Neuronal stem cell (in vitro differentiated cells): ENCODE measurements around the gene TRAK1.

Experiments used
- DNase-seq: peaks from one replicate; pipeline ENCODE4 v3.0.0-alpha.2; 2013; ENCODE audit warnings: low spot score
- H2AFZ ChIP-seq: one replicate; pipeline ENCODE4 v1.6.1; 2013; ENCODE audit warnings: mild to moderate bottlenecking, low read length, inconsistent platforms
- H2AK5ac ChIP-seq: 2 replicates; pipeline ENCODE4 v1.6.1; 2013; ENCODE audit warnings: low read depth, mild to moderate bottlenecking, inconsistent platforms, low read length, moderate library complexity, mixed read lengths
- H2BK120ac ChIP-seq: 2 replicates; pipeline ENCODE4 v1.6.1; 2013; ENCODE audit warnings: low read depth, mild to moderate bottlenecking, inconsistent platforms, low read length, moderate library complexity, mixed read lengths
- H2BK12ac ChIP-seq: one replicate; pipeline ENCODE4 v1.6.1; 2013; ENCODE audit warnings: low read length, inconsistent platforms
- H2BK15ac ChIP-seq: 2 replicates; pipeline ENCODE4 v1.6.1; 2013; ENCODE audit warnings: mild to moderate bottlenecking, low read length, inconsistent platforms, mixed read lengths
- H2BK5ac ChIP-seq: one replicate; pipeline ENCODE4 v1.6.1; 2013; ENCODE audit warnings: inconsistent platforms, mild to moderate bottlenecking, low read length, moderate library complexity
- H3K14ac ChIP-seq: one replicate; pipeline ENCODE4 v1.6.1; 2013; ENCODE audit warnings: low read length, inconsistent platforms
- H3K18ac ChIP-seq: 2 replicates; pipeline ENCODE4 v1.6.1; 2013; ENCODE audit warnings: low read length, inconsistent platforms
- H3K23ac ChIP-seq: 2 replicates; pipeline ENCODE4 v1.6.1; 2013; ENCODE audit warnings: low read depth, mild to moderate bottlenecking, mixed read lengths, low read length, inconsistent platforms; ENCODE audit not compliant: poor library complexity
- H3K27ac ChIP-seq: replicated peaks from 3 replicates; pipeline ENCODE4 v1.5.1; 2013; ENCODE audit warnings: low read length, inconsistent platforms
- H3K27me3 ChIP-seq, 3 experiments: 2 replicates each; pipeline ENCODE4 v1.6.1; 2013; ENCODE audit warnings: low read length in 3 of 3, mild to moderate bottlenecking in 2 of 3, inconsistent platforms in 1 of 3, low read depth in 1 of 3, mixed read lengths in 1 of 3, moderate library complexity in 1 of 3; ENCODE audit not compliant: control insufficient read depth in 3 of 3, insufficient read depth in 3 of 3
- H3K36me3 ChIP-seq, 2 donors: replicated peaks in 1 of 2; 2 replicates each; pipeline ENCODE4 v1.6.1; 2013; ENCODE audit warnings: low read length in 2 of 2; ENCODE audit not compliant: control insufficient read depth in 2 of 2, insufficient read depth in 2 of 2
- H3K4ac ChIP-seq: 2 replicates; pipeline ENCODE4 v1.6.1; 2013; ENCODE audit warnings: inconsistent platforms, mild to moderate bottlenecking, low read length, moderate library complexity
- H3K4me1 ChIP-seq, 2 donors: 1 replicate in 1 of 2; 2 replicates in 1 of 2; pipeline ENCODE4 v1.6.1; 2013; ENCODE audit warnings: low read length in 2 of 2, low read depth in 1 of 2; ENCODE audit not compliant: control insufficient read depth in 2 of 2, insufficient read depth in 1 of 2
- H3K4me2 ChIP-seq: one replicate; pipeline ENCODE4 v1.6.1; 2013; ENCODE audit warnings: mild to moderate bottlenecking, low read length, inconsistent platforms; ENCODE audit not compliant: insufficient read depth, poor library complexity, severe bottlenecking
- H3K4me3 ChIP-seq, 2 donors: 2 replicates each; pipeline ENCODE4 v1.5.1; 2013; ENCODE audit warnings: low read length in 2 of 2, mild to moderate bottlenecking in 2 of 2, inconsistent platforms in 1 of 2, moderate library complexity in 1 of 2
- H3K79me1 ChIP-seq: one replicate; pipeline ENCODE4 v1.6.1; 2013; ENCODE audit warnings: low read depth, mild to moderate bottlenecking, inconsistent platforms, low read length, moderate library complexity
- H3K9ac ChIP-seq: one replicate; pipeline ENCODE4 v1.6.1; 2013; ENCODE audit warnings: mild to moderate bottlenecking, low read depth, low read length, inconsistent platforms; ENCODE audit not compliant: poor library complexity
- H3K9me3 ChIP-seq, 2 donors: replicated peaks in 1 of 2; 2 replicates each; pipeline versions ENCODE3 to v1.6.1; 2013; ENCODE audit warnings: low read length in 2 of 2, mild to moderate bottlenecking in 2 of 2, inconsistent platforms in 1 of 2, low read depth in 1 of 2, mixed read lengths in 1 of 2, moderate library complexity in 1 of 2; ENCODE audit not compliant: control insufficient read depth in 2 of 2, insufficient read depth in 1 of 2
- H4K8ac ChIP-seq: one replicate; pipeline ENCODE4 v1.6.1; 2013; ENCODE audit warnings: low read depth, mild to moderate bottlenecking, inconsistent platforms, low read length, moderate library complexity
- H4K91ac ChIP-seq: one replicate; pipeline ENCODE4 v1.6.1; 2013; ENCODE audit warnings: low read length, low read depth, mild to moderate bottlenecking, inconsistent platforms; ENCODE audit not compliant: poor library complexity
- WGBS, 2 donors: extraction: QIAGEN DNeasy Blood & Tissue Kit; methylation state at CpG; one replicate each; pipeline ENCODE4 v1.1.7; 2013; ENCODE audit warnings: missing lambda C conversion rate in 2 of 2, mixed read lengths in 1 of 2; ENCODE audit not compliant: insufficient read length in 2 of 2, insufficient replicate concordance in 1 of 2; ENCODE audit errors: extremely low coverage in 2 of 2; 5-methylcytosine and 5-hydroxymethylcytosine counted together

TRAK1 gene

GRCh38 chr3:42118762-42119361 is 27.7 kb downstream of the TRAK1 start:
- no peak overlapping the region for H2BK15ac ChIP-seq
- H3K4ac ChIP-seq: no peak overlapping the region
- no peak overlapping the region for H3K4me3 ChIP-seq
- DNase-seq: peak; percentile 18
- H3K27me3 ChIP-seq: no peaks in the 10 kb centered on the region
- no peak overlapping the region for H2BK5ac ChIP-seq
- no peak overlapping the region for H2BK120ac ChIP-seq
- H3K18ac ChIP-seq: no peak overlapping the region
- H3K9ac ChIP-seq: no peak overlapping the region
- H4K8ac ChIP-seq: no peak overlapping the region
- H3K14ac ChIP-seq: no peak overlapping the region
- no peak overlapping the region for H2AFZ ChIP-seq
- no peaks in the 10 kb centered on the region for H3K9me3 ChIP-seq
- H4K91ac ChIP-seq: no peak overlapping the region
- H3K36me3 ChIP-seq: peaks cover 0 to 34% of the 10 kb centered on the region in 2 donors
- WGBS, 2 donors: no CpG with 5 or more reads among the region's 2 CpGs
- H3K4me2 ChIP-seq: no peak overlapping the region
- H3K27ac ChIP-seq: no peak overlapping the region
- peaks cover 0 to 6% of the 10 kb centered on the region in 2 donors for H3K4me1 ChIP-seq
- H2BK12ac ChIP-seq: no peak overlapping the region
- H3K23ac ChIP-seq: no peak overlapping the region
- H3K79me1 ChIP-seq: peaks cover 2% of the 10 kb centered on the region
- no peak overlapping the region for H2AK5ac ChIP-seq

GRCh38 chr3:42119561-42120355 is 28.6 kb downstream of the TRAK1 start:
- H3K23ac ChIP-seq: no peak overlapping the region
- no peak overlapping the region for H3K14ac ChIP-seq
- H3K4me1 ChIP-seq: peaks cover 0 to 6% of the 10 kb centered on the region in 2 donors
- H2AFZ ChIP-seq: no peak overlapping the region
- no peak overlapping the region for H4K8ac ChIP-seq
- no CpG with 5 or more reads among the region's 7 CpGs for WGBS, 2 donors
- no peak overlapping the region for H4K91ac ChIP-seq
- no peak overlapping the region for H2AK5ac ChIP-seq
- H3K4ac ChIP-seq: no peak overlapping the region
- H3K9me3 ChIP-seq: no peaks in the 10 kb centered on the region
- peaks cover 0 to 31% of the 10 kb centered on the region in 2 donors for H3K36me3 ChIP-seq
- H2BK12ac ChIP-seq: no peak overlapping the region
- no peak overlapping the region for H3K27ac ChIP-seq
- H3K79me1 ChIP-seq: peaks cover 2% of the 10 kb centered on the region
- H3K18ac ChIP-seq: no peak overlapping the region
- H2BK5ac ChIP-seq: no peak overlapping the region
- H3K27me3 ChIP-seq: no peaks in the 10 kb centered on the region
- no peak overlapping the region for H2BK15ac ChIP-seq
- DNase-seq: no peak
- H3K4me3 ChIP-seq: no peak overlapping the region
- no peak overlapping the region for H3K9ac ChIP-seq
- no peak overlapping the region for H2BK120ac ChIP-seq
- H3K4me2 ChIP-seq: no peak overlapping the region

- no peak overlapping the region for H3K9ac ChIP-seq
- H4K8ac ChIP-seq: no peak overlapping the region
- no peak overlapping the region for H2BK120ac ChIP-seq
- no peaks in the 10 kb centered on the region for H3K27me3 ChIP-seq
- no peaks in the 10 kb centered on the region for H3K9me3 ChIP-seq
- no peak overlapping the region for H3K4me3 ChIP-seq
- no peak overlapping the region for H2BK15ac ChIP-seq
- H3K4ac ChIP-seq: no peak overlapping the region
- H3K27ac ChIP-seq: no peak overlapping the region
- H3K36me3 ChIP-seq: peaks cover 4 to 35% of the 10 kb centered on the region in 2 donors
- no peak overlapping the region for H2AK5ac ChIP-seq
- H3K4me1 ChIP-seq: peaks cover 0 to 6% of the 10 kb centered on the region in 2 donors
- H2AFZ ChIP-seq: no peak overlapping the region
- no peak overlapping the region for H3K14ac ChIP-seq
- no peak overlapping the region for H3K18ac ChIP-seq
- no peak overlapping the region for H3K23ac ChIP-seq
- no peak for DNase-seq
- peaks cover 2% of the 10 kb centered on the region for H3K79me1 ChIP-seq
- H2BK12ac ChIP-seq: no peak overlapping the region
- no peak overlapping the region for H3K4me2 ChIP-seq
- no peak overlapping the region for H4K91ac ChIP-seq
- WGBS, 2 donors: no CpG with 5 or more reads among the region's 3 CpGs
- no peak overlapping the region for H2BK5ac ChIP-seq
These were observed 29.7 kb downstream of the TRAK1 start for GRCh38 chr3:42120866-42121265.

GRCh38 chr3:42122261-42123011 is 31.3 kb downstream of the TRAK1 start:
- no peak overlapping the region for H3K4me2 ChIP-seq
- peak overlapping the region; percentile 62 for H3K18ac ChIP-seq
- H4K91ac ChIP-seq: no peak overlapping the region
- H2AFZ ChIP-seq: no peak overlapping the region
- H3K23ac ChIP-seq: no peak overlapping the region
- no peak overlapping the region for H4K8ac ChIP-seq
- peaks cover 2% of the 10 kb centered on the region for H3K79me1 ChIP-seq
- H2BK5ac ChIP-seq: no peak overlapping the region
- H2BK12ac ChIP-seq: no peak overlapping the region
- no peak for DNase-seq
- H3K4me1 ChIP-seq: peaks cover 0 to 4% of the 10 kb centered on the region in 2 donors
- H2BK15ac ChIP-seq: no peak overlapping the region
- H3K27me3 ChIP-seq: no peaks in the 10 kb centered on the region
- H3K27ac ChIP-seq: no peak overlapping the region
- H3K9me3 ChIP-seq: no peaks in the 10 kb centered on the region
- peaks cover 6 to 50% of the 10 kb centered on the region in 2 donors for H3K36me3 ChIP-seq
- no CpG with 5 or more reads among the region's 4 CpGs for WGBS, 2 donors
- H3K9ac ChIP-seq: no peak overlapping the region
- no peak overlapping the region for H2AK5ac ChIP-seq
- no peak overlapping the region for H3K14ac ChIP-seq
- H2BK120ac ChIP-seq: no peak overlapping the region
- H3K4me3 ChIP-seq: peak overlapping the region in 1 of 2 donors; percentile 30
- no peak overlapping the region for H3K4ac ChIP-seq
